ENCODE measurements around the gene GYPB.
"Not testable (repeated sequence)": the region's sequence is repeated elsewhere in the genome, so short reads cannot be mapped to it uniquely, and the experiment has no call there.

GYPB gene

GRCh38 chr4:144019277-144019676 lies at the start of gene GYPB:
GYPB (minus strand) TSS chr4:144019380; CDS start chr4:144019287, 93 bp downstream.
- H3K4me1 ChIP-seq (ENCODE audit: control insufficient read depth, insufficient read depth, low read length); H3K4me3 ChIP-seq (ENCODE audit: low read length); H3K27me3 ChIP-seq (ENCODE audit: control insufficient read depth, insufficient read depth, low read length); H3K9ac ChIP-seq (ENCODE audit: low read length); H3K27ac ChIP-seq (ENCODE audit: low read depth, low read length); H3K36me3 ChIP-seq (ENCODE audit: control insufficient read depth, insufficient read depth, low read length): not testable (repeated sequence)

DNA sequence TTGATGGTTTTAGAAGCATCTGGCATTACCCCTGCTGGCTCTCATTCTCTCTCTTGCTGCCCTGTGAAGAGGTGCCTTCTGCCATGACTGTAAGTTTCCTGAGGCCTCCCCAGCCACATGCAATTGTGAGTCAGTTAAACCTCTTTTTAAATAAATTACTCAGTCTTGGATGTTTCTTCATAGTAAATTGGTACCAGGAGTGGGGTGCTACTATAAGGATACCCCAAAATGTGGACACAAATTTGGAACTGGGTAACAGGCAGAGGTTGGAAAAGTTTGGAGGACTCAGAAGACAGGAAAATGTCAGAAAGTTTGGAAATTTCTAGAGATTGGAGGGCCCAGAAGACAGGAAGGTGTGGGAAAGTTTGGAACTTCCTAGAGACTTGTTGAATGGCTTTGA lies 42.4 kb upstream of the GYPB start:
- not testable (repeated sequence) for H3K36me3 ChIP-seq (ENCODE audit: control insufficient read depth, insufficient read depth, low read length); H3K4me3 ChIP-seq (ENCODE audit: low read length); H3K27ac ChIP-seq (ENCODE audit: low read depth, low read length)

GRCh38 chr4:144060234-144060859 lies 41.2 kb upstream of the GYPB start:
- not testable (repeated sequence) for H3K4me3 ChIP-seq (ENCODE audit: low read length); H3K27me3 ChIP-seq (ENCODE audit: control insufficient read depth, insufficient read depth, low read length); H3K4me1 ChIP-seq (ENCODE audit: control insufficient read depth, insufficient read depth, low read length); H3K27ac ChIP-seq (ENCODE audit: low read depth, low read length); H3K9ac ChIP-seq (ENCODE audit: low read length); H3K36me3 ChIP-seq (ENCODE audit: control insufficient read depth, insufficient read depth, low read length)

More for the DNA sequence above, 42.4 kb upstream of the GYPB start:
- H3K9ac ChIP-seq (ENCODE audit: low read length); H3K4me1 ChIP-seq (ENCODE audit: control insufficient read depth, insufficient read depth, low read length); H3K27me3 ChIP-seq (ENCODE audit: control insufficient read depth, insufficient read depth, low read length): not testable (repeated sequence)

DNA sequence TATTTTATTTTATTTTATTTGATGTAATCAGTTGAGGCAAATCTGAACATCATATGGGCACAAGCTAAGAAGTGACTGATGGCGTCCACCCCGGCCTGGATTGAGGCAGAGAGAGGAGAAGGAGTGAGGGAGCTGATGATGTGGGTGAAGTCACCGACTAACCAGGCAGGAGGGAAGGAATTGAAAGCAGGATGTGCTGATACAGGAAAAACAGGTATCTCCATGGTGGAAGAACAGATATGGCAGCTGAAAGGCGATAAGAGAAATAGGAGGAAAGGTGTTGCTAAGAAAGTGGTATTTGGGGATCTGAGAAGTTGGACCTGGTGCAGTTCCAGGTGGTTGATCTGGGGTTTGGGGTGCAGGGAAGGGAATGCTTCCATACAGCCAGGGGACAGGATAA lies 37.6 kb upstream of the GYPB start:
- Histone ChIP-seq H3K36me3 (ENCODE audit: control insufficient read depth, insufficient read depth, low read length) (no peaks in the 10 kb centered on the region), H3K27ac (ENCODE audit: low read depth, low read length) (no peak overlapping the region), H3K4me3 (ENCODE audit: low read length) (no peak overlapping the region), H3K4me1 (ENCODE audit: control insufficient read depth, insufficient read depth, low read length) (no peaks in the 10 kb centered on the region), H3K27me3 (ENCODE audit: control insufficient read depth, insufficient read depth, low read length) (no peaks in the 10 kb centered on the region), H3K9ac (ENCODE audit: low read length) (no peak overlapping the region)

- H3K36me3 ChIP-seq (ENCODE audit: control insufficient read depth, insufficient read depth, low read length); H3K9ac ChIP-seq (ENCODE audit: low read length); H3K4me1 ChIP-seq (ENCODE audit: control insufficient read depth, insufficient read depth, low read length); H3K4me3 ChIP-seq (ENCODE audit: low read length); H3K27ac ChIP-seq (ENCODE audit: low read depth, low read length); H3K27me3 ChIP-seq (ENCODE audit: control insufficient read depth, insufficient read depth, low read length): not testable (repeated sequence)
Measured at GRCh38 chr4:144055336-144055735, 36.2 kb upstream of the GYPB start.

DNA sequence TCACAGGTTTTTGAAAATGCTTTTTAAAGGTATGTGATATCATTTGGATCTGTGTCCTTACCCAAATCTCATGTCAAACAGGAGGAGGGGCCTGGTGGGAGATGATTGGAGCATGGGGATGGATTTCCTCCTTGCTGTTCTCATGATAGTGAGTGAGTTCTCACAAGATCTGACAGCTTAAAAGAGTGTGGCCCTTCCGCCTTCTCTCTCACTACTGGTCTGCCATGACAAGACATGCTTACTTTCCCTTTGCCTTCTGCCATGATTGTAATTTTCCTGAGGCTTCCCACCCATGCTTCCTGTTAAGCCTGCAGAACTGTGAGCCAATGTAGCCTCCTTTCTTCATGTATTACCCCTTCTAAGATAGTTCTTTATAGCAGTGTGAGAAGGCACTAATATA lies 32.3 kb upstream of the GYPB start:
- not testable (repeated sequence) for H3K27ac ChIP-seq (ENCODE audit: low read depth, low read length); H3K27me3 ChIP-seq (ENCODE audit: control insufficient read depth, insufficient read depth, low read length); H3K9ac ChIP-seq (ENCODE audit: low read length); H3K36me3 ChIP-seq (ENCODE audit: control insufficient read depth, insufficient read depth, low read length); H3K4me1 ChIP-seq (ENCODE audit: control insufficient read depth, insufficient read depth, low read length); H3K4me3 ChIP-seq (ENCODE audit: low read length)

GRCh38 chr4:144050631-144051030 lies 31.5 kb upstream of the GYPB start:
- not testable (repeated sequence) for H3K36me3 ChIP-seq (ENCODE audit: control insufficient read depth, insufficient read depth, low read length); H3K4me1 ChIP-seq (ENCODE audit: control insufficient read depth, insufficient read depth, low read length); H3K9ac ChIP-seq (ENCODE audit: low read length); H3K27ac ChIP-seq (ENCODE audit: low read depth, low read length); H3K27me3 ChIP-seq (ENCODE audit: control insufficient read depth, insufficient read depth, low read length); H3K4me3 ChIP-seq (ENCODE audit: low read length)

DNA sequence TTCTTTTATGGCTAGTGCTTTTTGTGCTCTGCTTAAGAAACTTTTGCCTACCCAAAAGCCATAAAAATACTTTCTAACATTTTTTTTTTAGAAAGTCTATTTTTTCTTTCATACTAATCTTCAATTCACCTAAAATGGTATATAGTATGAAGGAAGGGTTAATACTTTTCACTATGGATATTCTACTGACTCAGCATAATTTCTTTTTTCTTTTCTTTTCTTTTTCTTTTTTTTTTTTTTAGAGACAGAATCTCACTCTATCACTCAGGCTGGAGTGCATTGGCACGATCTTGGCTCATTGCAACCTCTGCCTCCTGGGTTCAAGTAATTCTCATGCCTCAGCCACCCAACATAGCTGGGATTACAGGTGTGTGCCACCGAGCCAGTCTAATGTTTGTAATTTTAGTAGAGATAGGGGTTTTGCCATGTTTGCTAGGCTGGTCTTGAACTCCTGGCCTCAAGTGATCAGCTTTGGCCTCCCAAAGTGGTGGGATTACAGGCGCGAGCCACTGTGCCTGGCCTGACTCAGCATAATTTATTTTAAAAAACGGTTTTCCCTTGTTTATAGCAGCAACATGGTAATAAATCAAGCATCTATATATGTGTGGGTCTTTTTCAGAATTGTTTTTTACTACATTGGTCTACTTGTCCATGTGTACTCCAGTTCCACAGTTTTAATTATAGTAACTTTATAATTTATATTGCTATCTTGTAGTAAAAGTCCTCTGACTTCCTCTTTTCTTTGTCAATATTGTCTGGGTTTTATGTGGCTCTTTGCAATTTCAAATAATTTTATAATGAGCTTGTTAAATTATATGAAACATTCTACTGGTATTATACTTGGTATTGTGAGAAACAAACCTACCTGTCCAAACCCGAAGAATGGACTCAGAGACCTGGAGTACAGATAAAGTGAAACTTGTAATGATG lies 30.6 kb upstream of the GYPB start:
- H3K27ac ChIP-seq (ENCODE audit: low read depth, low read length); H3K36me3 ChIP-seq (ENCODE audit: control insufficient read depth, insufficient read depth, low read length); H3K27me3 ChIP-seq (ENCODE audit: control insufficient read depth, insufficient read depth, low read length); H3K4me1 ChIP-seq (ENCODE audit: control insufficient read depth, insufficient read depth, low read length); H3K4me3 ChIP-seq (ENCODE audit: low read length); H3K9ac ChIP-seq (ENCODE audit: low read length): not testable (repeated sequence)

- H3K27ac ChIP-seq (ENCODE audit: low read depth, low read length); H3K9ac ChIP-seq (ENCODE audit: low read length); H3K36me3 ChIP-seq (ENCODE audit: control insufficient read depth, insufficient read depth, low read length): not testable (repeated sequence)
Measured at GRCh38 chr4:144044936-144045335, 25.8 kb upstream of the GYPB start.

GRCh38 chr4:144032580-144032979 lies 13.4 kb upstream of the GYPB start:
- H3K4me1 ChIP-seq (ENCODE audit: control insufficient read depth, insufficient read depth, low read length); H3K4me3 ChIP-seq (ENCODE audit: low read length); H3K9ac ChIP-seq (ENCODE audit: low read length); H3K27ac ChIP-seq (ENCODE audit: low read depth, low read length); H3K36me3 ChIP-seq (ENCODE audit: control insufficient read depth, insufficient read depth, low read length); H3K27me3 ChIP-seq (ENCODE audit: control insufficient read depth, insufficient read depth, low read length): not testable (repeated sequence)

More at GRCh38 chr4:144044936-144045335, 25.8 kb upstream of the GYPB start:
- not testable (repeated sequence) for H3K4me3 ChIP-seq (ENCODE audit: low read length); H3K4me1 ChIP-seq (ENCODE audit: control insufficient read depth, insufficient read depth, low read length); H3K27me3 ChIP-seq (ENCODE audit: control insufficient read depth, insufficient read depth, low read length)

DNA sequence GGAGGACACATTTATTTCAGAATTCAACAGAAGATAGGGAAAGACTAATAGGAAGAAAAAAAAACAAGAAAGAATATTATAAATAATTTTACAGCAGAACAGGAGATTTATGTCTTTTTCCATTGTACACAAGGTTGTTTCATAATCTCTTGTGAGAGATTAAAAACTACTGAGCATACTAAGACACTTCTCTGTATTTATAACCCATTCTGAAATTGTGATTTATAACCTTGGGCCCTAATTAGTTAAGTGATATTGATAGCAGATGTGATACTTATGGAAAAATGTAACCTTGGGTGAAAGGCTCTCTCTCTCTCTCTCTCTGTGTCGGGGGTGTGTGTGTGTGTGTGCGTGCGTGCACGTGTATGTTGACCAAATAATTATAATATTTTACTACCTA lies 12.7 kb upstream of the GYPB start:
- not testable (repeated sequence) for H3K36me3 ChIP-seq (ENCODE audit: control insufficient read depth, insufficient read depth, low read length); H3K27ac ChIP-seq (ENCODE audit: low read depth, low read length); H3K27me3 ChIP-seq (ENCODE audit: control insufficient read depth, insufficient read depth, low read length); H3K9ac ChIP-seq (ENCODE audit: low read length); H3K4me1 ChIP-seq (ENCODE audit: control insufficient read depth, insufficient read depth, low read length); H3K4me3 ChIP-seq (ENCODE audit: low read length)

DNA sequence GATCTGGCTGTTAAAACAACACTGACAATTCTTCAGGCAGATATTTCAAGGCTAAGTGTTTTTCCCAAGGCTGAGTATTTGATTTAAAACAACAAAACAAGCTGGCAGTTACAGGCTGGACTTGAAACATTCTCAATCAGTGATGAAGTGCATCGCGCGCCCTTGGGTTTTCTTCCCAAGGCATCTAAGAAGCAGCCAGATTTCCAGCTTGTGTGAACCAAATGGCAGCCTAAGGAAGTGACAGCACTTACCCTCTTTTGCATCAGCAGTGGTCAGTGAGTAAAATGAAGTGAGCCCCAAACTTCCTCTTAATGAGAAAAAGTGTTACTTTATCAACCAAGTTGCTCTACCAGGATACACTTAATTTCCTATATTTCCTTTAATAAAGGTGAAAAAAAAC lies 12.2 kb upstream of the GYPB start:
- H3K4me3 ChIP-seq (ENCODE audit: low read length); H3K4me1 ChIP-seq (ENCODE audit: control insufficient read depth, insufficient read depth, low read length); H3K27me3 ChIP-seq (ENCODE audit: control insufficient read depth, insufficient read depth, low read length); H3K9ac ChIP-seq (ENCODE audit: low read length); H3K36me3 ChIP-seq (ENCODE audit: control insufficient read depth, insufficient read depth, low read length); H3K27ac ChIP-seq (ENCODE audit: low read depth, low read length): not testable (repeated sequence)

GRCh38 chr4:144030708-144031107 lies 11.5 kb upstream of the GYPB start:
- H3K27ac ChIP-seq (ENCODE audit: low read depth, low read length); H3K36me3 ChIP-seq (ENCODE audit: control insufficient read depth, insufficient read depth, low read length); H3K27me3 ChIP-seq (ENCODE audit: control insufficient read depth, insufficient read depth, low read length); H3K4me3 ChIP-seq (ENCODE audit: low read length); H3K4me1 ChIP-seq (ENCODE audit: control insufficient read depth, insufficient read depth, low read length); H3K9ac ChIP-seq (ENCODE audit: low read length): not testable (repeated sequence)

Data from rectal smooth muscle tissue (tissue), 1 donor.